ENCODE measurements around the gene NELL1.

The NELL1 gene

DNA sequence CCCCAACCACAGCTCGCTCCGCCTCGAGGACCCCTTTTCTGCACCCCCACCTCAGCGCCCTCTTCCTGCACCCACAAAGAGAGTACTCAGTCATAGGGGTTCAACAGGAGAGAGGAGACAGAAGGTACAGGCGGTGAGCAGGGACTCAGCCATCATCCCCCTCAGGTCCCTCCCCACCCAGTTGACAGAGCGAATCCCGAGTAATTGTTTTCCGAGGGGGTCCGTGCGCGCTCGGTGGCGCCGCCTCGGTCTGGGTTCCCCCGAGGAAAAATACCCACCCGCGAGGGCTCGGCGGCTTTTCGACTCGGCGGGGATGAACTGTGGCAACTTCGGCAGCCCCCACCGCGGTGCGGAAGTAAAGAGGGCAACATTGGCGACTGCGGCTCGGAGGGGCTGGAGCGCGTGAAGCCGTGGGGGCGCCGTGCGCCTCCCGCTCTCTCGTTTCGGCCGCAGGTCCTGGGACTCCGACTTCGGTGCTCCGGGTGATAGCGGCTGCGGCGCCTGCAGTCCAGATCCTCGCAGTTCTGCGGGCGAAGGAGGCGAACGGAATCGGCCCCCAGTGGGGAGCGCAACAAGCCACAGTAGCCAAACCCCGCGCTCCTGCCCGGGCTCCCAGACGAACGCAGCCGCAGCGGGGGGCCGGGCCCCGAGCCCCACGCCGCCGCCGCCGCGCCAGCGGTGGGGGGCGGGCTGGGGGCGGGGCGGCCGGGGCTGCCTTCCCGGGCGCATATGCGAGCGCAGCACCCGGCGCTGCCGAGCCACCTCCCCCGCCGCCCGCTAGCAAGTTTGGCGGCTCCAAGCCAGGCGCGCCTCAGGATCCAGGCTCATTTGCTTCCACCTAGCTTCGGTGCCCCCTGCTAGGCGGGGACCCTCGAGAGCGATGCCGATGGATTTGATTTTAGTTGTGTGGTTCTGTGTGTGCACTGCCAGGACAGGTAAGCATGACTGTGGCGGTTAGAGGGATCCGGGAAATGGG, at the start of gene NELL1:
Gene NELL1 (plus strand): TSS at position 743 of the 976 bp plus-strand sequence.
- DNase-seq = no peak

DNA sequence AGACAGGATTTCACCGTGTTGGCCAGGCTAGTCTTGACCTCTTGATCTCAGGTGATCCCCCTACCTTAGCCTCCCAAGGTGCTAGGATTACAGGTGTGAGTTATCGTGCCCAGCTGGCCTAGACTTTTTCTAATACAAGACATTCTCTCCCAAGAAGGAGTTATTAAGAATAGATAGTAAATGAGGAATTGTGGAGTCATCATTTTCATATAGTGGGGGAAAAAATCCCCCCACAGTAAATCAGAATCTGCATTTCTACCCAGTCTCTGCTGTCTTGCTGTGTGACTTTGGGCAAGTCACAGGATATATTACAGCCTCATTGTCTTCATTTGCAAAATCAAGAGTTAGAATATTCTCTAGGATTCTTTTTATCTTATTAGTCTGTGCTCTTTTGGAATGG, 48.4 kb upstream of the NELL1 start:
- no peak for DNase-seq

GRCh38 chr11:20621679-20622078, 47.7 kb upstream of the NELL1 start:
- no peak for DNase-seq

- DNase-seq = no peak
Observed at GRCh38 chr11:20623252-20623651, 46.1 kb upstream of the NELL1 start.

DNA sequence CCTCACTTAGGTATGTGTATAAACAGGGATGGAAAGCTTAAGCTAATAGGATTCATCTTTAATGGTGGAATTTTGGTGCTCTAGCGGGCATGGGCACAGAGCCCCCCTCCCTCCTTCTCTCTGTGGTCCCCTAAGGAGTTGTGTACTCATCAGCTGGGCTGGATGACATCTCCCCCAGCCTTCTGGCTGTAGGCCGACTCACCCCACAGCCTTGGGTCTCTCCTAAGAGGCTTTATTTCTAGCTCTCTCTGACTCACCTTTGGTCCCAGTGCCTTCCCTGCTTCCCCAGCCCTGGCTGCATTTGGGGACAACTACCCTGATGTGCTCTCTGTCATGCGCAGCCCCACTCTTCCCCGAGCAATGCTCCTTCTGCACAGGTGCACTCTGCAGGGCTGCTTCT, 43.1 kb upstream of the NELL1 start:
- no peak for DNase-seq

GRCh38 chr11:20627026-20627425, 42.4 kb upstream of the NELL1 start:
- no peak for DNase-seq

- no peak for DNase-seq
Observed at GRCh38 chr11:20627701-20628100, 41.7 kb upstream of the NELL1 start.

DNA sequence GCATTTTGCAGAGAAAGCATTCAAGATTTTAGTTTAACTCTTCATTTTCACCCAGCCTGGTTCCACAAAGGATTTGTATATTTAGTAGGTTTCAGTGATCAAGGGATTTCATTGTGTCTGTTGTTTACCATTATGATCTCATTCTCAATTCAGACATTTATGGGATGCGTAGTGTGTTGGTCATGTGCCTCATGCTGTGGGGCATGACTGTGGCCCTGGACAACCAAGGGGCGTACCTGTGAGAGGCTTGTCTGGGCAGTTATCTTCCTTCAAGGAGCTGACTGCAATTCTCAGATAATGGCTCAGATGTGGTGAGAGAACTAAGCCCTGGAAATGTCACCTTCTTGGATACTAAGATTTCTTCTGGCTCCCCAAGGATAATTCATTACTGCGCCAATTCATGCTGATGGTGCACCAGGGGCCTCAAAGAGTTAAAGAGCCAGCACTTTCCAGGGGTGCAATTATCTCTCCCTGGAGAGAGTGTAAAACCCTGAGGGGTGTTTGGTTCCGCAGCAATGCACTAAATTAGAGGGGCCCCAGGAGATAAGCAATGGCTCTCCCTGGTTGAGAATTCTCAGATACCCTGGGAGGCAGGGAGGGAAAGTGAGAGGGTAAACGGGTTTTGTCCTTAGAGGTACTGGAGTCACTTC, 37.7 kb upstream of the NELL1 start:
- DNase-seq = no peak

- DNase-seq = no peak
Observed at GRCh38 chr11:20632169-20632532, 37.2 kb upstream of the NELL1 start.

- no peak for DNase-seq
Observed at GRCh38 chr11:20634044-20634443, 35.3 kb upstream of the NELL1 start.

GRCh38 chr11:20634781-20635180, 34.6 kb upstream of the NELL1 start:
- no peak for DNase-seq

- DNase-seq = no peak
Observed at GRCh38 chr11:20638074-20638473, 31.3 kb upstream of the NELL1 start.

DNA sequence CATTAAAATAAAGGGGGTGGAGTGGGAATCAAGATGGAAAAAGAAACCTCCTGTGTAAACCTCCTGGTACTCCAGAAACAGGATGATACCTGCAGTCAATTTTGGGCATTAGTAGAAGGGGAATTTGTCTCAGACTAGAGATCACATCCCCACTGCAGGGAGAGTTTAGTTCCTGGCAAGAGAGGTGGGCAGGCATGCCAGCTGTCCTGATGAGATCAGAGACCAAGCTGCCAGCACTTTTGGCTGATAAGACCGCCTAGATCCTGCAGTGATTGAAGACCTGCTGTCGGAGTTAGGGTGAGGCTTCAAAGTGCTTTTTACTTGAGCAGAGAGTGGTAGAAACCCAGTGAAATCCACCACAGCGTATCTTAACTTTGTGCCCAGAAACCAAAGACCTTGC, 29.7 kb upstream of the NELL1 start:
- DNase-seq = no peak

- DNase-seq = no peak
Observed at GRCh38 chr11:20640401-20640800, 29.0 kb upstream of the NELL1 start.

DNA sequence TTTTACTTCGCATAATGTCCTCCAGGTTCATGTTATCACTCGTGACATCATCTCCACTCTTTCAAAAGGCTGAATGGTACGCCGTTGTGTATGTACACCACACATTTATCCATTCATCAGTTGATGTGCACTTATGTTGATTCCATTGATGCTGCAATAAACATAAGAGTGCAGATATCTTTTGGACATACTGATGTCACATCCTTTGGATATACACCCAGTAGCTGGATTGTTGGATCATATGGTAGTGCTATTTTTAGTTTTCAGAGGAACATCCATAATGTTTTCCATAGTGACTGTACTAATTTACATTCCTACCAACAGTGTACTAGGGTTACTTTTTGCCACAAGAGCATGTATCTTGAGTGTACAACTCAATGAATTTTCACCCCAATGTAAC, 25.0 kb upstream of the NELL1 start:
- DNase-seq = no peak

DNA sequence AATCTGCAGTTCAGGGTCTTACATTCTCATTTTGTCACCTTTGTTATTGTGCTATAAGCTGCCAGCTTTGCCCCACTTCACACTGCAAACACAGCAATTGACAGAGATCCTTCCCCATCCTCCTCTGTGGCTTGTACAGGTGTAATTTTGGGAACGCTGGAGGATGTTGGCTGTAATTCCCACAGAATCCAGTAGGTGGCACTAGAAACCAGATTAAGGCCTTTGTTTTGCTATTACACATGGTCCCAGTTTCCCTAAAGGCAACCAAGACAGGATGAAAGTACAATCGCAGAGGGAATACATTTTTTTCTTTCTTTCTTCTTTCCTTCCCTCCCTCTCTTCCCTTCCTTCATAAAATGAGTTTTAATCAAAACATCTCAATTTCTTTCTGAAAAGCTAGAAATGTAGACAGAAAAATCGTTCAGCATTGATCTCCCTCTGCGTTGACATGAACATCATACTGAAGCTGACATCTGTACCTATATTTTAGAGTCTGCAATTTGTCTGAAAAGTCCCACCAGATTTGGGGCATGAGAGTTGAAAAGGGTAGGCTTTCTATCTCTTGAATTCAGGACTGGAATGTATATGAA, 21.3 kb upstream of the NELL1 start:
- DNase-seq = no peak

DNA sequence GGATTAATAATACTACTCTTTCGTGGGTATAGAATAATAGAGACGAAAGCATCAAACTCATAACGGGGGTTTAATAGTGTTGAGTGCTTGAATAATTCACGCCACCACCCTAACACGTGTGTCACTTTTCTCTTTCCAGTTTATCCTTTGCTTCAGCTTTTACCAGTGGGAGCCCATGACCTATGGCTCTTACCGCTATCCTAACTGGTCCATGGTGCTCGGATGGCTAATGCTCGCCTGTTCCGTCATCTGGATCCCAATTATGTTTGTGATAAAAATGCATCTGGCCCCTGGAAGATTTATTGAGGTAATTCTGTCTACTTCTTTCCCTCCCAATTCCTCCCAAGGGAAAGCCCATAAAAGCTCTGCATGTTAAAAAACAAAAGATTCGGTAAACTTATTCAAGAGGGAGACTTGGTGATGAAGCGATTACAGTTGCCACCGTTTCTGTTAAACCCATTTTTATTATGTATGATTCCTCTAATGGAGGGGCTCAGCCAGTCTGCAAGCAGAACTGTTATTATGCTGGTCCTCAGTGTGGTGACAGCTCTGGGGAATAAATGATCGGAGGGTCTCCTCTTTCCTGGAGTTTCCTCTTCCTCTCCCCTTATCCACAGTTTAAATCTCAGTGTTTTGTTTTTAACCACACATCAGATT, 17.1 kb upstream of the NELL1 start:
- no peak for DNase-seq

DNA sequence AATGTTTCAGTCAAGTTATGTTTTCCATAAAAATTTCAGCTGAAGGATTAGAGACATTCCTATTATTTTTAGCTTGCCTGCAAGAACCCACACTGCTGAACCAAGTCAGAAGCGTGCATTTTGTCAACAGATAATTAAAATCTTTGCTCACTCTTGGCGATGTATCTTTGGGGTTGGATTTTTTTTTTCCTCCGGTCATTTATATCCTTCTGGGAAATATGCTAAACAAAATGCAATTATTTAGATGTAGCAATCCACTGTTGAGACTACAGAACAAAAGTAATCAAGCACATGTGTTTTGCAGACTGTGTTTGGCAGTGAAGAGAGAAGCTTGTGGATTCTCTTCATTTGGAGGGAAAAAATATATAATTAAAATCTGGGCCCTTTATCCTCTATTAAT, 15.3 kb upstream of the NELL1 start:
- DNase-seq = no peak

DNA sequence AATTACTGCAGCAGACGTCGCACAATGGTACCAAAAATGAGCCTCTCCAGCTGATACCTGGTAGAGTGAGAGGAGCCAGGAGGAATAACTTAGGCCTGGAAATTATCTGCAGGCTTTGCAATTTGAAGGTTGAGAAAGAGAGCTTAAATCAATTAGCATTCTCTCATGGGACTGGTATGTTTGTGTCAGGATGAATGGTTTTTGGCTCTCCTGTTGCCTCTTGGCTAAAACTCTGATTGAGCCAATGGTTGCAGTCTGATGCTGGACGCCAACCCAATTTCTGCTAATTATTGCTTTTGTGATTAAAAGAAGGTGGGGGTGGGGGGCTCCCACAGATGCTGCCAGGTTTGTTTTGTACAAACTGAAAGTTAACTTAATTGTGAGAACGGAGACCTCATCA, 12.5 kb upstream of the NELL1 start:
- DNase-seq = no peak

DNA sequence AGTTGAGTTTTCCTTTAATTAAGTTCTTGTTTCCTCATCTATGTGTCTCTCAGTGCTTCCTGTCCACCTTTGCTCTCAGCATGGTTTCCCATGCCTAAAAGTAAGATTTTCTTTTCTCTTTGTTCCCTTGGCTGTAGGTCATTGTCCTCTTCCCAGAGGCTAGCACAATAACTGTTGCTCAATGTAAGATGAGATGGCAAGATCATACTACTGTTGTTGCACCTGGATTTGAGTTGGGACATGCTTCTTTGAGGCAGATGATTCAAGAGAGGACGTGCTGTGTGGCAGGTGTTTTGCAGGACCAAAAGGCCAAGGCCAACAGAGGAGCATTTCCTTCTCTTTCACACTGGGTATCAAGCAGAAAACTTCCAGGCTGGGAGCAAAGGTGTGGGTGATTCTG, 11.3 kb upstream of the NELL1 start:
- DNase-seq = no peak

GRCh38 chr11:20661445-20661844, 7.9 kb upstream of the NELL1 start:
- no peak for DNase-seq

DNA sequence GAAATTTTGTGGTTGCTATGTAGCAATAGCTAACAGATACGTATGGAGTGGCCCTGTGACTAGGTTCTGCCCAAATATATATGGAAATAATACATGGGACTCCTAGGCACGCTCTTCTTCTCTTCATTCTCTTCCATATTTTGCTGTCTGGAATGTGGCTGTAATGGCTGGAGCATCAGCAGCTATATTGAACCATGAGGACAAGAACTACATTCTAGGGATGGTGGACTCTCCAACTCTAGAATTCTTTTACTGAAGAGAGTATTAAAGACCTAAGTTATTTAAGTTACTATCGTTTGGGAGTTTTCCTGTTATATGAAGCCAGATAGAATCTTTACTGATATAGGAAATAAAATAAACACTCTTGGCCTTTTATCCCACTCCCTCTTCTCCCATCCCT, 7.5 kb upstream of the NELL1 start:
- no peak for DNase-seq

DNA sequence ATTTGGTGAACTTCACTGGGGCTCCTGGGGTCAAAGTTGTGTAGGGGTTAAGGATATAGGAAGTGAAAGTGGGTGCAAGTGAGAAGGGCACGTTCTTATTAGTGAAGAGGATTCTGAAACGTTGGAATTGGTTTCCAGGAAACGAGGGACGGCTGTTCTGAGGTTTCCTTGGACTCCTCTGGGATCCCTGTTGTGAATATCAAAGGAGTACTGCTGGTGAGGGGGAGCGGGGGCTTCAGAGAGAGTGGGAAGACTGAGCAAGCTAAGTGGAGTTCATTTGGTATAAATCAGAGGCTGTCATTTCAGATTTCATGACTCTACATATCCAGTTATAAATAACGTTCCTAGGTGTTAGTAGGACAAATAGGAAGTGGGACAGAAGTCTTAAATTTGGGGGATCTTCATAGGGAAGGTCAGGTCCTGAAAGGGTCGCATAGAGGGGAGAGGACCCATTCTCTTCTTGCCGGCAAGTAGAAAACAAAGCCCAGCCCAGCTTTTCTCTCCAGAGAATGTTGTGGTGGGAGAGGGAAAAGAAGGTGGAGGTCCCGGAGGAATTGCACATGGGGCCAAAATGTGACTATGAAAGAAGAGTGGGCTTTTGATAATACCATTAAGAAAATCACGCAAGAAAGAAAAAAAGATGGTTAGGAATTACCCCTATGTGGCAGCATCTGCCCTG, 1.1 kb upstream of the NELL1 start:
- DNase-seq = no peak

Data from activated naive CD4-positive, alpha-beta T cell (primary cell).